HG02623 (cell line): ENCODE data around the gene LMCD1.

Source experiments
- ATAC-seq: cut with Tn5 transposase; IDR thresholded peaks from one replicate; pipeline ENCODE4 v1.9.1; 2021; ENCODE audit warnings: moderate library complexity; ENCODE audit not compliant: unreplicated experiment

Gene LMCD1

DNA sequence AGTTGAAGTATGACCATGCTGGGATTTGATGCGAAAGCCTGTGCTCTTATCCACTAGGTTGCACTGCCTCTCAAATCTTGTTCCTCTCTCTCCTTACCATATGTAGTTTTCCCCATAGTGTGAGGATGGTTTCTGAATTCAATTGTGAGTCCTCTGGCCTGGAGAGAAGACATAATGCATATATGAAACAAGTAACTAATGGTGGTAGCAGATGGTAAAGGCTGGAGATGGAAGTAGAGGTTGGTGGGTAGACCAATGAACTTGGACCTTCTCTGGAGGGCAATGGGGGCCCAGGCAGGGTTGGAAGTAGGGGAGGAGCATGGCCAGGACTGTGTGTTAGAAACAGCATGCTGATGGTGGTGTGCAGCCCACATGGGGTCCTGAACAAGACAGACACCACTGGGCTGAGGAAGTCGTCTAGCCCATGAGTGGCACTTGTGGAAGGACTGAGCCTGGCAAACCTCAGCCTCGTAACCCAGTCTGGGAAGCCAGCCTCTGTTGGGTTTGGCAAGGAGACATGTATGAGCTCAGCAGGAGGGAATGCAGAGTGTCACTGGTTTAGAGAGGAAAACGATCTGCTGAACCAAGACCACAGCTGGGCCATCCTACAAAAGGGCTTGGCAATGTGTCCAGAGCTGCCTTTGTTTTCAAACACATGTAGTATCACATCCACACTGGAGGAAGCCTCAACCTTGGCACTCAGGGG is 18.5 kb upstream of the LMCD1 start:
- no peak for ATAC-seq

DNA sequence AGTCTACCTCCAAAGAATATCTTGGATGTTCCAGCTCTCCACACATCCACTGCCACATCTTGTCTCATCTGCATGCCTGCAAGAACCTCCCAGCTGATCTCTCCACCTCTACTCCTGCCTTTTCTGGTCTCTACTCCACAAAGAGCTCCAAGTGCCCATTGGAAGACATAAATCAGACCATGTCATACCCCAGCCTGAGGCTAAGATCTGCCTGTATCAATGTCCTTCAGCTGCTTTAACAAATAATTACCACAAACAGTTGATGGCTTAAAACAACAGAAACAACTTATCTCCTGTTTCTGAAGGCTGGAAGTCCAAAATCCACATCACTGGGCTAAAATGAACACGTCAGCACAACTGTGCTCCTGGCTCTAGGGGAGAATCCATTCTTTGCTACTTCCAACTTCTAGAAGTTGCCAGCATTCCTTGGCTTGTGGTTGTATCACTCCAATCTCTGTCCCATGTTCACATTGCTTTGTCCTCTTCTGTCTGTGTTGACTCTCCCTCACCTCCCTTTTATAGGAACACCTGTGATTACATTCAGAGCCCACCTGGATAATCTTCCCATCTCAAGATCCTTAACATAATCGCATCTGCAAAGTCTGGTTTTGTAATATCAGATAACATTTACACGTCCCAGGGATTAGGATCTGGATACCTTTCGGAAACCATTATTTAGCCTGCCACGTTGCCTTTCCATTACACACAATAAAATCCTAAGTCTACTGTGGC is 17.0 kb upstream of the LMCD1 start:
- ATAC-seq, result no peak

DNA sequence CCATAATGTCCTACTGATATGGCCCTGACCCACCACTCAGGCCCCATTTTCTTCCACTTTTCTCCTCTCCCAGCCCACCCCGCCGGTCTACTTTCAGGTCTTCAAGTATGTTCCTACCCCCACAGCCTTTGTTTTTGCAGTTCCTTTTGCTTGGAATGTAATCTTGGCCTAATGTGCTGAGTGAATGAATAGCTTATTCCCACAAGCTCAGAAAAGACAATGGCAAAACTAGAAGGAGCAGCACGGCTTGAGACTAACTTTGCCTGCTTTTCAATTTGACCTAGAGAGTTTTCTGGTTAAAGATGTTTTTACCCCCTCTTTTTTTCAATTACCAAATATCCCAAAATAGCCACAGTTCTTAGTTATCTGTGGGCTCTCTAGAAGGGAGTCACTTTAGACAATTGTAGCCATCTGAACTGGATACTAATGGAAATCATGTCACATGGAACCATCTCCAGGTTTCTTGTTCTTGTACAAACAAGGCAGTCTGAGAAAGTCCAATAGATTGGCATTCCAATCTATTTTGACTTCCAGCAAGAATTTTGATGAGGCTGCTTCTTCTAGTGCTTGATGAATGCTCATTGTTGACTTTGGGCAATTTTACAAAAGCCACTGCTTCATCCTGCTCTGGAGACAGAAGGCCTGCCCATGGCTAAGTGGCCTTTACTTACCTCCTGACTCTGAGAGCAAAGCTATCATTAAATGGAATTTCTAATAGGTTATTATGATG is 16.3 kb upstream of the LMCD1 start:
- no peak for ATAC-seq

DNA sequence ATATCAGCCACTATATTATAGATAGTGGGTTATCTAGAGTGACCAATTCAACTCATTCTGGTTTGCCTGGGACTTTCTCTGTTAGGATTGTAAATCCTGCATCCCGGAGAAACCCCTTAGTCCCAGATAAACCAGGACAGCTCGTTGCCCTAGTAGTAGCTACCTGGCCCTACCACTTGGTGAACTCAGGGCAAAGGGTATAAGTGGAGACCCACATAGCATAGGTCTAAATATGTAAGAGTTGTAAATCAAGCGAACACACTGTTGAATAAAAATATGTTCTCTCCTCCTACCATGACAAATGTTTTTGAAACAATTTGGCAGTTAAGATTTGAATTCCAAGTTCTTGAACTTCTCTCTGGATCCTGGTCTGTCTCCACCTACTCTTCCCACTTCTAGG is 15.7 kb upstream of the LMCD1 start:
- ATAC-seq, result no peak

DNA sequence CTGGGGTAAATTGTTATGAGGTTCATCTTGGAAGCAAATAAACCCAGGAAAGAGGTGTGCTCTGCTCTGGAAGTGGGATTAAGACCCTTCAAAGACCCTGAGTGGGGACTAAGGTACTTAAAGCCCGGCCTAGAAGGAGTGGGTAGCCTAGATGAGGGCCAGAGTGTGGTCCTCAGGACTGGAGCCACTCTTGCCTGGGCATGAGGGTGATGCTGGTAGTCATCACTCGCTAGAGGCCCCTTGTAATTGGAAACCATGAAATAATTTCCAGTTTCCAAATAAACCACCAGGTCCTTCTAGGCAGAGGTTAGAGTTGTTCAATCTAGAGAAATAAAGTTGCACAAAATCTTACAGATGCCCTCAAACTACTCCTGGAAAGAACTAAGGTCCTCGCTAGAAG is 15.2 kb upstream of the LMCD1 start:
- no peak for ATAC-seq

DNA sequence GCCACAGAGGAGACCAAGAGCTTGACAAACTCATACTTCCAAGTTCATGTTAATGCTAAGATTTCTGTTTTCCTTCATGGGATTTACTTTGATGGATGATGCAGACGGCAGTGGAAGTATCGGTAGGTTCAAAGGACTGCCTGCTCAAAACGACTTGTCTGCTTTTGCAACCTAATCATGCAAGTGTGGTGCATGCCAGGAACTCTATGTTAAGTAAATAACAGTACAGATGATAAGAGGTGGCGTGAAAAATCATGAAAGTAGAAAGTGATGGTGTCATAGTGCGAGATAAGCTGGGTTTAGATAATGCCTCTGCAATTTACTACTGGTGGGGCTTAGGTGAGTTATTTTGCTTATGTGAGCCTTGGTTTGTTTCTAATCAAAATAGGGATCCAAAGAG is 14.7 kb upstream of the LMCD1 start:
- ATAC-seq, result no peak

DNA sequence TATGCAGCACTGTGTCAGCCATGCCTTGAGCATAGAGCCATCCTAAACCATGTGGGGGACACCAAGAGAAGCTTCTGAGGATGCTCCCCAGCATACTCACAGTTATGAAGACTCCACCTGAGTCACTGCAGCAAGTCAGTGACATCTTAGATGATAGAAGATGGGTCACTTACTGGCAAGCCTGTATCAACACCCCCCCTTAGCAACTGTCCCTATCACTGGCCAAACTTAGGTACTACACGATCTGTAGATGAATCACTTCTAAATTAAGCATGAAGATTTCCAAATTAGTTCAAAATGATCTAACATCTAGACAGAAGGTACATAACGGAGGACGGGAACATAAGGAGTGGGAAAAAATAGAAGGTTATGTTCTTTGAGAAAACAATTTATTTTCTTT is 13.2 kb upstream of the LMCD1 start:
- no peak for ATAC-seq

DNA sequence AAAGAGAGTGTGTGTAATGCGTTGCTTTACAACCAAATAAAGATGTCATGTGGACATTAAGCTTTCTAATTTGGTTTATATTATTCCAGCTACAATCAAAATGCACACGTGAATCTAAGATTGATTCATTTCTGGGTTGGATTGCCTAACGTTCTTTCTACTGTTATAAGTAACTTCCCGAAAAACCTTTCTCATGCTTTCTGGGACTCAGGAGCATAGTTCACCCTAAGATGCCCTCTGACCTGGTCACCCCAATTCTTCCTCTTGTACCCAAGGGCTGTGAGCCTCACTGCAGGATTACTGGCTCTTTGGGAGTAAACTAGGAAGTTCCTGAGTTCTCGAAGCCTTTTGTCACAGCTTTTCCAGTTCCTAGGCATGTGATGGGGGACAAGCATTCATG is 12.7 kb upstream of the LMCD1 start:
- no peak for ATAC-seq

DNA sequence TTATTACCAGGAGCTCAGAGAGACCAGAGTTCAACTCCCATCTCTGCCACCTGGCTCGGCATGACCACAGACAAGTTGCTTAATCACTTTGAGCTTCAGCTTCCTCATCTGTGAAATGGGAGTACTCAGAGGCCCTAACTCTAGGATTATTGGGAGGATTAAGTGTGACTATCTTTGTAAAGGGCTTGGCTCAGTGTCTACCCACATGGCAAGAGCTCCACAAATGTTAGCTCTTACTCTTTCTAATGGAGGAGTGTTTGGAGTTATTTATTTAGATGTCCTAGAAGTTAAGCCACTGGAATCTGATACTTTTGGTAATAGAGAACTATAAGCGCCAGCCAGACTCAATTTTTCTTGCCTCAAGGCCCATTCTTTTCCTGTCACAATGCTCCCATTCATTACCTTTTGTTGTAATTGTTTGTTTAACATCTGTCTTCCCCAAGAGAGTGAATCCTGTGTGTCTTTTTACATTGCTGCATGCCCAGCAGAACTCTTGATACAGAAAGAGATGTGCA is 12.3 kb upstream of the LMCD1 start:
- ATAC-seq, result no peak

DNA sequence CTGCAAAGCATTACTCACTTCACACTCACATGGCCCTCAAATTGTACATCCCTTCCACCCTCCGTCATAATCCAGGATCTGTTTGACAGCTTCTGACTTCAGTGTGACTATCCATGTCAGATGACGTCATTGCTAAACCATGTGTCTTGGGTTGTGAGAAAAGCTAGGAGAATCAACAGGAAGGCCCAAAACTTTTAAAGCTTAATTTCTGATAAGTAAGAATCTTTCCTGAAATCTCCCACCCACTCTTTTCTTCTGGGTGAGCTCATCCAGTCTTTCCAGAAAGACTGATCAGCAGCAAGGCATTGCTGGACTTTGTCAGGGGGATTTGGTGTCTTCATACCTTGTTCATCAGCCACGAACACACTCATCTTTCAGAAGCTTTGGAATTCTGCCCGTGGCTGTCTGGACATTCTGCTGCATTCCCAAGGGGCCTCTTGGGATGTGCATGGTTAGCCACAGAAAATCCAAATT is 11.5 kb upstream of the LMCD1 start:
- no peak for ATAC-seq

DNA sequence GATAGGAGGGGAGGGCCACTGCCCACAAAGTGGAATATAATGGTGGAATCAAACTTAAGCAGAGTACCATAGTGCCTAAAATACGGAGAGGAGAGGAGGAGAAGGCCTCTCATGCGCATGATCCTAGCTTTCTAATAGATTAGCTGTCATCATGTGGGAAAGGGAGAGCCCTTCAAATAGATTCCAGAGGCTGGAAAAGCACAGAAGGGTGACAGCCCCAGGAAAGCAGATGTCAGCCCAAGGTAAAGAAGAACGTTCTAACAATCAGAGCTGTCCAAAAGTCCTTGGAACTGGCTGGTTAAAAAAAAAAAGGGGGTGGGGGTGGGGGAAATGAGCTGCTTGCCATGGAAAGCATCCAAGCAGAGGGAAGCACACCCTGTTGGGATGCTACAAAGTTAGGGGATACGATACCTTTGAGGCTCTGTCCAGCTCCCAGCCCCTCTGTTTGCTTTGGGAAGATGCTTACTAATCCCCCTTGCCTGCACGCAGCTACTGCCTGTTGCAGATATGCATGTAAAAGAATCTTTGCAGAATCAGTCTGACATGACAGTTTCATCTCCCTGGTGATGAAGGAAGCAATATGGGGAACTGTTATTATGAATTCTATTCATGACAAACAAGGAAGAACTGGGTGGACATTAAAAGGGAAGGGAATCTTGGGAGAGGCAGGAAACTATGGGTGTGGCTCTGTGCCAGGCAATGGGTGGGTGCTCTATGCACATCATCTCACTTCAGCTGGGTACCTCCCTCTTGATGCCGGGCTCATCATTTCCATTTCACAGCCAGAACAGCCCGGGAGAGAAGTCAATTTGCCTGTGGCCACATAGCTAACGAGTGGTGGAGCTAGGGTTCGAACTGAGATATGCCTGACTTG is 10.1 kb upstream of the LMCD1 start:
- ATAC-seq, result no peak

DNA sequence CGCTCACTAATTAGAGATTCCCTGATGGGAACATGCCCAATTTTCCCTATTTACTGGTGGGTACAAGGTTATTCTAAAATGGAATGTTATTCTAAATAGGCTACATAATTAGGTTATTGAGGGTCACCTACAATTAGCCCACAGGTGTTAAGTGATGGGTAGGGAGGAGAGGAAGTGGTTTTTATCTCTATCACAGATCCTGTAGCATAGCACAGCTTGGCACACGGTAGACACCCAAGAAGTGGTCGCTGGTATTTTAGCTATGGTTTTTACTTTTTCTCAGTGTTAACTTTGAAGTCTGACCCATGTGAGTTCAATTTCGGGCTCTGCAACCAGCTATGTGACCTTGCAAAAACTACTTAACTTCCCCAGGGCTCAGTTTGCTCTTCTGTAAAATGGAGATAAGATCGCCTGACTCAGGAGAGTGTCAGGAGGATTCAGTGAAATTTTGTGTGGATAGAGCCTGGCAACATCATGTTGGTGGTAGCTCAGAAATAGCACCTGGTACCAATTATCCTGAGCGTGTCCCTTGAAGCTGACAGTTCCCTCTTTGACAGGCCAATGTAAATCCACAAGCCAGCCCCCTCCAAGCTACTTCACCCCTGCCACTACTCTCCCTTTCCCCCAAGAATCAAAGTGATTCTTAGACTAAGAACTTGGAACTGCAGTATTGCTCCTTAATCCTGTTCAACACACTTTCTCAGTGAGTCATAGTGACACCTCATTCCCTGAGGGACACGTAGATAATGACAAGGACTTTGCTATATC is 8.7 kb upstream of the LMCD1 start:
- ATAC-seq, result no peak

DNA sequence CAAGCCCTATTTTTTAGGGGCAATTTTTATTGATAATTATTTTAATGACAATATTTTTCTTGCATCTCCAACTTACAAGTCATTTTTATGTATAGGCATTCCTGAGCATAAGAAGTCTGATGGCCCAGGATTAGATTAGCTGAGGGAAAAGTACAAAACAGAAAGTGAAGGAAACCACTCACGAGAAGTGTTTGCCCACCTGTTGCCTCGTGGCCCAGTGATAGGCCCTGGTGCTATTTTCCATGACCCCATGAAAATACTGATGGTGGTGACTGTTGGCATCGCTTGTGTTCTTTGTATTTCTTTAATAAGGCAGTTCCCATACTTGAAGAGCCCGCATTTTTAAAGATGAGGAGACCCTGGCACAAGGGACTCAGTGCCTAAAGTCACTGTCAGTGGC is 7.9 kb upstream of the LMCD1 start:
- no peak for ATAC-seq

DNA sequence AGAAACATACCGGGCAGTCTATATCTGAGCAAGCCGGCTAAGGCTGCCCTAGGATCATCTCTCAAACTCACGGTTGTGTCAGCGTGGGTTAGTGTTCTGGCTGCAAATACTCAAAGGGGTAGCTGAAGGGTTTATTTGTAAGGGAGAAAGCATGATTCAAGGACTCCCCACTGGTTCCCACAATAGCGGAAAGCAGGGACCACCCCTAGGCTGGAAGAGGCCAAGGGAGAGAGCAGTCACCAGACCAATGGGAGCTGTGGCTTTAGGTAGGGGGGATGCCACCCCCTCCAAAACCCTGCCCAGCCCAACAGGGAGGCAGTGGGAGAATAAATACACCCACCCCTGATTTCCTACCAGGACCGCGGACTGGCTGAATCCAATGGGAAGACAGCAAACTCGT is 7.3 kb upstream of the LMCD1 start:
- ATAC-seq, result no peak

DNA sequence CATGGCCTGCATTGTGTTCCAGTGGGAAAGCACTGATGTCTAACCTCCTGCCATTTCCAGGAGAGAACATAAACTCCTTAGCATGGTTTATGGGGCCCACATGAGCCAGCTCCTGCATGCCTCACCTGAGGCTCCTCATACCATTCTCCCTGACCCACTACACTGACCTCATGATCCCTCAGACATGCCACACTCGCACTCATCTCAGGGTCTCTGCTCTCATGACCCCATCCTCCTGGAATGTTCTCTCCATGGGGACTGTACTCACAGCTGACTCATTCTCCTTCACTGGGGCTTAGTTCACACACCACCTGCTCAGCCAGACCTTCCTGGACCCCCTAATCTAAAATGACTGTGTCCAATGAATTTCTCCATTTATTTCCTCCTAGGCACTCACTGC is 4.0 kb upstream of the LMCD1 start:
- ATAC-seq, result no peak

DNA sequence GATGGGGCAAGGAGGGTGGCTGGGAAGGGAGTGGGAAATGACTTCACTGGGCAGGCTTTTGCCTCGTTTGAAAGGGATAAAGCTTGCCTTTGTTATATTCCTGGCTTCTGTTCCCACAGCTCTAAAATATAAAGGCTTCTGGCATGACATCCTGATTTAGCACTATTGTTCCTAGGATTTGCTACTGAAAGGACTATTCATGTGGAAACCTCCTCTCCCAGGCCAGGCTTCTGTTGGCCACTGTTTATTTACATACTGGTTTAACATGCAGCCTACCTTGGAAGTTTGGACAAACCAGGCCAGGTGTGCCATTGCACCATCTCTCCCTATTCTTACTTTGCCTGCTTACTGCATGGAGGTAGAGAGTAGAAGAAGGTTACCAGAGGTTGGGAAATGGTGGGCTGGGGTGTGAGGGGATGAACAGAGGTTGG is 2.4 kb upstream of the LMCD1 start:
- no peak for ATAC-seq

DNA sequence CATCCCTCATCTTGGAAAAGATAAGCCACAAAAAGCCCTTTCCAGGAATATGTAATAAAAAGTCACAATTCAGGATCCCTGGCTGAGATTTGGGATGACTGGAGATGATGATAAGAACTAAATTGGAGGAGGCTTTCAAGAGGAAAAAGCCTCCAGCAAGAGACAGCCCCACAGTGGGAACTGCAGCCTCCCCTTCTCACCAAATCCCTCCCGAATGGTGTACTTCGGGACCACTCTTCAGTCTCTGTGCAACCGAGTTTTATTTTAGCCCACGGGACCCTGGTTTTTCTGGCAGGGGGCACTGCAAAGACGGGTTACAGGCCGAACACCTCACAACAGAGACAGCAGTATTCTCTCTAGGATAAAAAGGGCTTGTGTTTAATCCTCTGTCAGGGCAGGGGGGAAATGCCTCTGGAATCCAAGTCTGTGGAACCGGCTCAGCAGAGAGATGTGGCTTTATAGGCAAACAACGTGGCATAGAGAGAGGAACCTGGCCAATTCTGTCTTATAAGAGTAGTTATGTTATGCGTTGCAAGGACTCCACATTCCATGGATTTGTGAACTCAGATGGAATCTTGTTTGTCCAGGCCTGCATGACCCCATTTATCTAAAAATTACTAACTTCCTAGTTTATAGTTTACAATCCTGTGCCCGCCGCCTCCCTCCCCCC is 1.2 kb upstream of the LMCD1 start:
- no peak for ATAC-seq

DNA sequence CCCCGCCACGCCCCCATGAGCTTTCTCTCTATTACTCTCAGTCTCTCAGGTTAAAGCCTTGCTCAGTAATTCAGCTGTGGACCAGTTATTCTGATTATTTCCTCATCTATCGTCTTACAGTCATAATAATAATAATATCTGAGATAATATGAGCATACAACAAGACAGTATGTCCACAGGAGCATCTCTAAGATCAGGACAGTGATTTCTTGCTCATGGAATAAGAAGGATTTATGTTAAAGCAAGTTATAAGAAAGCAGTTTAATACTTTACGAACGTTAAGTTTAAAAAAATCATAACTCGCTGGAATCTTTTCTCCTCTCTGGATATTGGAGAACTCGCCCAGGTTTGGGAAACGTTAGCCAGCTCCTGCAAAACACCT is 643 bp upstream of the LMCD1 start:
- ATAC-seq, result no peak

DNA sequence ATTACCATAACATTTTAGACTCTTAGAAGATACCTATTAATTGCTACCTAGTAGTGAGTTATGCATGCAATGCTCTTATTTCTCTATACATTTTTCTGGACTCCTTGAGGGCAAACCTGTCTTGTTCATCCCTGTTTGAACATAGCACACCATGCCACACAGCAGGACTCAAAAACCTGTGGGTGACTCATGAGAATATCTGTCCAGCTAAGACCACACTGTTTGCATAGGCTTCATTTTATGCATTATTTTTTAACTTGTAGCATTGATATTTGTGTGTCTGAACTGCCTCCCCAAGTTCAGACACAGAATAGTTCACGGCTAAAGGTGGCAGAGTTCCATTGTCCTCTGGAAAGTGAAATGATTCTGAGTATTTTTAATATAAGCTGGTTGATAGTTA is 1.8 kb downstream of the LMCD1 start:
- no peak for ATAC-seq
